Activated naive CD8-positive, alpha-beta T cell treated with anti-CD3 and anti-CD28 coated beads, Interleukin-2, amount 50 U/mL, for 24 hours (primary cell): ENCODE results near the gene CADM1.

Experiments
- ATAC-seq: fragments of 150-1000 bp; cut with Tn5 transposase; one replicate; pipeline ENCODE4 v1.10.0; 2021
- DNase-seq: peaks from one replicate; pipeline ENCODE4 v3.0.0; 2021
- H3K27ac Mint-ChIP-seq: one replicate; pipeline ENCODE4 v1.8.0; 2021; ENCODE audit warnings: mild to moderate bottlenecking, mixed read lengths
- H3K27me3 Mint-ChIP-seq: one replicate; pipeline ENCODE4 v1.8.0; 2021; ENCODE audit warnings: mixed read lengths
- H3K36me3 Mint-ChIP-seq: one replicate; pipeline ENCODE4 v1.8.0; 2021; ENCODE audit warnings: low read depth, mixed read lengths
- H3K4me1 Mint-ChIP-seq: one replicate; pipeline ENCODE4 v1.8.0; 2021; ENCODE audit warnings: mixed read lengths
- H3K4me3 Mint-ChIP-seq: one replicate; pipeline ENCODE4 v1.8.0; 2021; ENCODE audit warnings: mild to moderate bottlenecking, moderate library complexity, mixed read lengths
- H3K9me3 Mint-ChIP-seq: one replicate; pipeline ENCODE4 v1.8.0; 2021; ENCODE audit warnings: mixed read lengths

The CADM1 gene

GRCh38 chr11:115155320-115155719 lies 348.9 kb downstream of the CADM1 start:
- Mint-ChIP-seq H3K27ac (no peak overlapping the region), H3K4me3 (no peak overlapping the region), H3K36me3 (no peaks in the 10 kb centered on the region), H3K27me3 (peaks cover 1% of the 10 kb centered on the region), H3K9me3 (no peaks in the 10 kb centered on the region), H3K4me1 (no peaks in the 10 kb centered on the region)
- no peak for ATAC-seq
- no peak for DNase-seq

GRCh38 chr11:115154355-115154736 lies 349.9 kb downstream of the CADM1 start:
- DNase-seq (no peak), ATAC-seq (no peak)
- Mint-ChIP-seq H3K9me3 (no peaks in the 10 kb centered on the region), H3K4me3 (no peak overlapping the region), H3K27ac (no peak overlapping the region), H3K27me3 (peaks cover 1% of the 10 kb centered on the region), H3K36me3 (no peaks in the 10 kb centered on the region), H3K4me1 (no peaks in the 10 kb centered on the region)

GRCh38 chr11:115153731-115154354 lies 350.4 kb downstream of the CADM1 start:
- Mint-ChIP-seq H3K4me3 (no peak overlapping the region), H3K9me3 (no peaks in the 10 kb centered on the region), H3K27ac (no peak overlapping the region), H3K27me3 (peaks cover 1% of the 10 kb centered on the region), H3K36me3 (no peaks in the 10 kb centered on the region), H3K4me1 (no peaks in the 10 kb centered on the region)
- DNase-seq: no peak
- no peak for ATAC-seq

GRCh38 chr11:115153135-115153534 lies 351.1 kb downstream of the CADM1 start:
- no peak for ATAC-seq
- Mint-ChIP-seq H3K9me3 (no peaks in the 10 kb centered on the region), H3K36me3 (no peaks in the 10 kb centered on the region), H3K4me3 (no peak overlapping the region), H3K4me1 (no peaks in the 10 kb centered on the region), H3K27me3 (peaks cover 1% of the 10 kb centered on the region), H3K27ac (no peak overlapping the region)
- DNase-seq: no peak

GRCh38 chr11:115151010-115151409 lies 353.2 kb downstream of the CADM1 start:
- no peak for ATAC-seq

GRCh38 chr11:115148691-115149090 lies 355.5 kb downstream of the CADM1 start:
- H3K36me3 Mint-ChIP-seq: no peaks in the 10 kb centered on the region
- H3K27ac Mint-ChIP-seq: no peak overlapping the region
- H3K4me3 Mint-ChIP-seq: no peak overlapping the region
- ATAC-seq: no peak
- DNase-seq: no peak
- H3K4me1 Mint-ChIP-seq: no peaks in the 10 kb centered on the region
- H3K9me3 Mint-ChIP-seq: no peaks in the 10 kb centered on the region
- H3K27me3 Mint-ChIP-seq: no peaks in the 10 kb centered on the region

More at GRCh38 chr11:115151010-115151409, 353.2 kb downstream of the CADM1 start:
- Mint-ChIP-seq H3K27me3 (no peaks in the 10 kb centered on the region), H3K4me1 (no peaks in the 10 kb centered on the region), H3K4me3 (no peak overlapping the region), H3K27ac (no peak overlapping the region), H3K36me3 (no peaks in the 10 kb centered on the region), H3K9me3 (no peaks in the 10 kb centered on the region)
- no peak for DNase-seq

GRCh38 chr11:115148101-115148500 lies 356.1 kb downstream of the CADM1 start:
- no peaks in the 10 kb centered on the region for H3K27me3 Mint-ChIP-seq
- no peaks in the 10 kb centered on the region for H3K36me3 Mint-ChIP-seq
- no peaks in the 10 kb centered on the region for H3K9me3 Mint-ChIP-seq
- no peak overlapping the region for H3K27ac Mint-ChIP-seq
- ATAC-seq (no peak), DNase-seq (no peak)
- no peaks in the 10 kb centered on the region for H3K4me1 Mint-ChIP-seq
- no peak overlapping the region for H3K4me3 Mint-ChIP-seq

- H3K4me1 Mint-ChIP-seq: no peaks in the 10 kb centered on the region
- no peak overlapping the region for H3K27ac Mint-ChIP-seq
- DNase-seq (no peak), ATAC-seq (no peak)
- H3K4me3 Mint-ChIP-seq: no peak overlapping the region
- H3K27me3 Mint-ChIP-seq: no peaks in the 10 kb centered on the region
- H3K9me3 Mint-ChIP-seq: no peaks in the 10 kb centered on the region
- H3K36me3 Mint-ChIP-seq: no peaks in the 10 kb centered on the region
Observed at GRCh38 chr11:115147243-115147807, 356.9 kb downstream of the CADM1 start.

GRCh38 chr11:115146425-115146824 lies 357.8 kb downstream of the CADM1 start:
- Mint-ChIP-seq H3K27ac (no peak overlapping the region), H3K9me3 (no peaks in the 10 kb centered on the region)

GRCh38 chr11:115145324-115145723 lies 358.9 kb downstream of the CADM1 start:
- no peak for DNase-seq
- Mint-ChIP-seq H3K27ac (no peak overlapping the region), H3K9me3 (no peaks in the 10 kb centered on the region), H3K4me3 (no peak overlapping the region), H3K4me1 (no peaks in the 10 kb centered on the region), H3K36me3 (no peaks in the 10 kb centered on the region), H3K27me3 (no peaks in the 10 kb centered on the region)
- ATAC-seq: no peak

More at GRCh38 chr11:115146425-115146824, 357.8 kb downstream of the CADM1 start:
- ATAC-seq: no peak
- Mint-ChIP-seq H3K36me3 (no peaks in the 10 kb centered on the region), H3K4me3 (no peak overlapping the region), H3K4me1 (no peaks in the 10 kb centered on the region), H3K27me3 (no peaks in the 10 kb centered on the region)
- no peak for DNase-seq

GRCh38 chr11:115144914-115145313 lies 359.3 kb downstream of the CADM1 start:
- Mint-ChIP-seq H3K27ac (no peak overlapping the region), H3K27me3 (no peaks in the 10 kb centered on the region), H3K36me3 (no peaks in the 10 kb centered on the region), H3K4me3 (no peak overlapping the region), H3K9me3 (no peaks in the 10 kb centered on the region), H3K4me1 (no peaks in the 10 kb centered on the region)
- no peak for DNase-seq
- ATAC-seq: no peak

- no peaks in the 10 kb centered on the region for H3K27me3 Mint-ChIP-seq
- H3K4me1 Mint-ChIP-seq: no peaks in the 10 kb centered on the region
- no peaks in the 10 kb centered on the region for H3K9me3 Mint-ChIP-seq
- H3K27ac Mint-ChIP-seq: no peak overlapping the region
- no peaks in the 10 kb centered on the region for H3K36me3 Mint-ChIP-seq
- no peak overlapping the region for H3K4me3 Mint-ChIP-seq
- DNase-seq (no peak), ATAC-seq (no peak)
Observed at GRCh38 chr11:115144014-115144413, 360.2 kb downstream of the CADM1 start.

- DNase-seq (no peak), ATAC-seq (no peak)
- Mint-ChIP-seq H3K9me3 (no peaks in the 10 kb centered on the region), H3K4me1 (no peaks in the 10 kb centered on the region), H3K27me3 (no peaks in the 10 kb centered on the region), H3K27ac (no peak overlapping the region), H3K4me3 (no peak overlapping the region), H3K36me3 (no peaks in the 10 kb centered on the region)
Observed at GRCh38 chr11:115141231-115142114, 362.7 kb downstream of the CADM1 start.

GRCh38 chr11:115135936-115136335 lies 368.3 kb downstream of the CADM1 start:
- Mint-ChIP-seq H3K36me3 (no peaks in the 10 kb centered on the region), H3K9me3 (peaks cover 4% of the 10 kb centered on the region), H3K27me3 (peaks cover 3% of the 10 kb centered on the region), H3K27ac (no peak overlapping the region), H3K4me3 (no peak overlapping the region), H3K4me1 (no peaks in the 10 kb centered on the region)
- ATAC-seq: no peak
- DNase-seq: no peak

GRCh38 chr11:115134926-115135325 lies 369.3 kb downstream of the CADM1 start:
- H3K27ac Mint-ChIP-seq: no peak overlapping the region
- peaks cover 3% of the 10 kb centered on the region for H3K27me3 Mint-ChIP-seq
- no peak for ATAC-seq
- no peaks in the 10 kb centered on the region for H3K4me1 Mint-ChIP-seq
- H3K9me3 Mint-ChIP-seq: peaks cover 4% of the 10 kb centered on the region
- no peak overlapping the region for H3K4me3 Mint-ChIP-seq
- H3K36me3 Mint-ChIP-seq: no peaks in the 10 kb centered on the region
- DNase-seq: no peak
